Measurements from ENCODE around the gene GNAQ.

DNA sequence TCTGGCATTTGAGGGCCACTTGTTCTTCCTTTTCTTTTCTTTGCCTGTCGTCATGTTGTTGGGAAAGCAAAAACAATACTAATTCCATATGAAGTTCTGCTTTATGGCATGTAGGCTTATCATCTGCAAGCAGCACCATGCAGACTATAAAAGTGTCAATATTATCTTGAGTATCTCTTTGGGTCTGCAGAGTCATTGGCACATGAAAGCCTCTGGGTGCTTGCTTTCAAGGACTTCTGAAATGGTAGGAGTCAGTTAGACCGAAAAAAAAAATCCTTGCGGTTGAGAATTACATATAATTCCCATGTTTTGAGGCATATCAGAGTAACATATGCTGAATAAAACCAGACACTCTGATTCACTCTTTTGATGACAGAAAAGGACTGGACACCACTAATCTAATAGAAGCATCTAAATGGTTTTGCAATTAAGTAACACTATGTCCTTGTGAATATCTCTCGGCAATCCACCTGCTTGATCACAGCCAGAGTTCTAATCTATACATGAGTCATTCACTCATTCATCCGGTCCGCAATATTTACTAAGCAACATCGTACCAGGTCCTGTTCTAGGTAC, 44.4 kb downstream of the GNAQ start:
- TF ChIP-seq TAF1 (IDR thresholded peaks at IDR 0.05; ENCODE audit: borderline replicate concordance, insufficient read depth, low read length): no peak
- TF ChIP-seq, protein P1, sequence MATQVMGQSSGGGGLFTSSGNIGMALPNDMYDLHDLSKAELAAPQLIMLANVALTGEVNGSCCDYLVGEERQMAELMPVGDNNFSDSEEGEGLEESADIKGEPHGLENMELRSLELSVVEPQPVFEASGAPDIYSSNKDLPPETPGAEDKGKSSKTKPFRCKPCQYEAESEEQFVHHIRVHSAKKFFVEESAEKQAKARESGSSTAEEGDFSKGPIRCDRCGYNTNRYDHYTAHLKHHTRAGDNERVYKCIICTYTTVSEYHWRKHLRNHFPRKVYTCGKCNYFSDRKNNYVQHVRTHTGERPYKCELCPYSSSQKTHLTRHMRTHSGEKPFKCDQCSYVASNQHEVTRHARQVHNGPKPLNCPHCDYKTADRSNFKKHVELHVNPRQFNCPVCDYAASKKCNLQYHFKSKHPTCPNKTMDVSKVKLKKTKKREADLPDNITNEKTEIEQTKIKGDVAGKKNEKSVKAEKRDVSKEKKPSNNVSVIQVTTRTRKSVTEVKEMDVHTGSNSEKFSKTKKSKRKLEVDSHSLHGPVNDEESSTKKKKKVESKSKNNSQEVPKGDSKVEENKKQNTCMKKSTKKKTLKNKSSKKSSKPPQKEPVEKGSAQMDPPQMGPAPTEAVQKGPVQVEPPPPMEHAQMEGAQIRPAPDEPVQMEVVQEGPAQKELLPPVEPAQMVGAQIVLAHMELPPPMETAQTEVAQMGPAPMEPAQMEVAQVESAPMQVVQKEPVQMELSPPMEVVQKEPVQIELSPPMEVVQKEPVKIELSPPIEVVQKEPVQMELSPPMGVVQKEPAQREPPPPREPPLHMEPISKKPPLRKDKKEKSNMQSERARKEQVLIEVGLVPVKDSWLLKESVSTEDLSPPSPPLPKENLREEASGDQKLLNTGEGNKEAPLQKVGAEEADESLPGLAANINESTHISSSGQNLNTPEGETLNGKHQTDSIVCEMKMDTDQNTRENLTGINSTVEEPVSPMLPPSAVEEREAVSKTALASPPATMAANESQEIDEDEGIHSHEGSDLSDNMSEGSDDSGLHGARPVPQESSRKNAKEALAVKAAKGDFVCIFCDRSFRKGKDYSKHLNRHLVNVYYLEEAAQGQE (IDR thresholded peaks at IDR 0.05; ENCODE audit: insufficient read depth in 1 of 2, low read depth in 2 of 2, low read length in 2 of 2): no peak
- no peak for TF ChIP-seq POLR2AphosphoS5 (IDR thresholded peaks at IDR 0.05; ENCODE audit: low read depth, low read length)
- TF ChIP-seq SIN3A (IDR thresholded peaks at IDR 0.05; ENCODE audit: borderline replicate concordance, insufficient read depth, low read length): no peak
- TF ChIP-seq FOXP2 (optimal IDR thresholded peaks at IDR 0.05; ENCODE audit: borderline replicate concordance, extremely low read depth, extremely low read length, insufficient read depth): no peak

Data from PFSK-1 (cell line).